GM18519 (cell line): Measurements from ENCODE around the gene HSPG2.
"Not testable (repeated sequence)": the region's sequence is repeated elsewhere in the genome, so short reads cannot be mapped to it uniquely, and the experiment has no call there.

ENCODE experiments used
- ATAC-seq: cut with Tn5 transposase; IDR thresholded peaks from one replicate; pipeline ENCODE4 v1.9.1; 2021; ENCODE audit warnings: mild to moderate bottlenecking, moderate library complexity; ENCODE audit not compliant: unreplicated experiment, low FRiP score

HSPG2 gene

DNA sequence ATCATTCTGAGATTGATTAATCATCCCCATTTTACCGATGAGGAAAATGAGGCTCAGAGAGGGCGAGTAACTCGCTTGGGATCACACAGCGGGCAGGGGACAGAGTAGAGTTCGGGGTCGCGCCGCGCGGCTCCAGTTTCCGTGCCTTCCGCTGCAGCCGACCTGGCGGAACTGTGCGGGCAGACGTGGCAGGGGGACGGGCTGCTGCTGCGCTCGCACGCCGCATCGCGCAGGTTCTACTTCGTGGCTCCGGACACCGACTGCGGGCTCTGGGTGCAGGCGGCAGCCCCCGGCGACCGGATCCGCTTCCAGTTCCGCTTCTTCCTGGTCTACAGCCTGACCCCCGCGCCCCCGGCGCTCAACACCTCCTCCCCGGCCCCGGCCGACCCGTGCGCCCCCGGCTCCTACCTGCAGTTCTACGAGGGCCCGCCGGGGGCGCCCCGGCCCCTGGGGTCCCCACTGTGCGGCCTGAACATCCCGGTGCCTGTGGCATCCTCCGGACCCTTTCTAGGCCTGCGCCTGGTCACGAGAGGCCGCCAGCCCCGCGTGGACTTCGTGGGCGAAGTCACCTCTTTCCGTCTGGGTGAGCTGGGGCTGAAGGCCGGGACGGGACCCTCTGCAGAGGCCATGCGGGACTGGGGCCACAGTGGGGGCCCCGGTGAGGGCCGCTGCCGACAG, 122.7 kb downstream of the HSPG2 start:
- no peak for ATAC-seq

DNA sequence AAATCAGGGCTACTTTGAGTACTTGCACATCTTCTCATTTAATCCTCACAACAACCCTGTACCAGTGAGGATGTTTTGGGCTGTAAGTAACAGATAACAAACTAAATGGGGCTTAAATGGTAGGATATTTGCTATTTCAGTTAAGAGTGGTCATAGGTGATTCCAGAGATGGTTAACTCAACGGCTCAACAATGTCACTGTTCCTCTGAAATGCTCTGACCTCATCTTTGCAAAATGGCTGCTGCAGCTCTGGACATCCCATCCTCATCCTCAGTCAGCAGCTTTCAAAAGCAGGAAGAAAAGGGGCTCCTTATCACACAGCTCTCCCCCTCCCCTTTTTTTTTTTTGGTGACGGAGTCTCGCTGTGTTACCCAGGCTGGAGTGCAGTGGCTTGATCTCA, 123.6 kb downstream of the HSPG2 start:
- no peak for ATAC-seq

DNA sequence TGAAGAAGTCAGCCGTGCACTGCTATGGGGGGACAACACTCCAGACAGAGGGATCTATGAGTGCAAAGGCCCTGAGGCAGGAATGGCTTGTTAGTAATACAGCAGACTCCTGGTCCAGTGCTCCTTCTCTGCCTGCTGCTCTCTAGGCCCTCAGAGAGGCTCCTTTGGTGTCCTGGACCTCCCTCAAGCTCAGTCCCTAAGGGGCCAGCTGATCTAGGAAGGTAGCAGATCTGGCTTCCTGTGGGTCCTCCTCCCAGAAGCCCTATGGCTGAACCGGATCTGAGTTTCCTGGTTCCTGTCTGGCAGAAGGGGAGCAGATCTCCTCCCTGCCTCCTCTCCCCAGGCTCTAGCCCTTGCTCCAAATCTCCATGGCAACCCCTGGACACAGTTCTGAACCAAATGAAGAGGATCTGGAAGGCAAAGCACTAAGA, 125.2 kb downstream of the HSPG2 start, which contains the start of gene LDLRAD2:
TSS of gene LDLRAD2 (plus strand) at position 391 of the 431 bp plus-strand sequence. CDS start 187 bp downstream, outside the sequence.
- no peak for ATAC-seq

DNA sequence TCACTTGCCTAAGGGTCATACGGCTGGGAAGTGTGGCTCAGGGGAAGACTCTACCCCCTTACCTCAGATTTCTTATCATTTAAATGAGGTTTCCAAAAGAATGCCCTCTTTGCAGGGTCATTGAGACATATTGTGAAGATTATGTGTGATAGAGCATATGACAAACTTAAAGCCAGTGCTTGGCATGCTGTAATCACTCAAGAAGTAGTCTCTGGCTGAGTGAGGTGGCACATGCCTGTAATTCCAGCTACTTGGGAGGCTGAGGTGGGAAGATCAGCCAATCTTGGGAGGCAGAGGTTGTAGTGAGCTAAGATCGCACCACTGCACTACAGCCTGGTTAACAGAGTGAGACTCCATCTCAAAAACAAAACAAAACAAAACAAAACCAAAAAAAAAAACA, 132.6 kb downstream of the HSPG2 start:
- no peak for ATAC-seq

DNA sequence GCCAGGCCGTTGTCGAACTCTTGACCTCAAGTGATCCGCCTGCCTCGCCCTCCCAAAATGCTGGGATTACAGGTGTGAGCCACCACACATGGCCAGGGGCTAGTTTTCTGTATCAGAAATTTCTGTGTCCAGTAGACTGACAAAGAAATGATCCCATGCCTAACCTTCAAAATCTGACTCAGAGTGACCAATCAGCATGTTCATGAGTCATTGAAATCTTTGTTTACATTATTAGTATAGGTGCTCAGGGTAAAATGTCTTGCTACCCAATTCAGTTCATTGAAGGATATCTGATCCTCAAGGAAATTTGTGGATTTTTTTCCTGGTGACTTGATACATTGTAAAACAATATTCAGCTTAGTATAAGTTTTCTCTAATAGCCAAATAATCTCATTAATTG, 136.0 kb downstream of the HSPG2 start:
- no peak for ATAC-seq

DNA sequence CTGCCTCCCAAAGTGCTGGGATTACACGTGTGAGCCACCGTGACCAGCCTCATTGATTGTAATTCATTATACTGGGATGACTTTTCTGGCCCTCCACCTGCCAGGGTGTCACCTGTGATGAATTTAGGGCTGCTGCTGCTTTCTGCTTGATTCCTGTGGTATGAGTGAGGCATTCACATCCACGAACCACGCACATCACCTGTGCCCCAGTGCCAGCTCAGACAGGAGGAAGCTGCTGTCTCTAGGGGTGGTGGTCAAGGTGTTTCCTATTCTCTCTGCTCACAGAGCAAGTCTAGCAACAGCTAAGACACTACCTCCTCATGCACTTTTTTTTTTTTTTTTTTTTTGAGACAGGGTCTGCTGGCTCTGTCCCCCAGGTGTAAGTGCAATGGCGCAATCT, 137.4 kb downstream of the HSPG2 start:
- no peak for ATAC-seq

DNA sequence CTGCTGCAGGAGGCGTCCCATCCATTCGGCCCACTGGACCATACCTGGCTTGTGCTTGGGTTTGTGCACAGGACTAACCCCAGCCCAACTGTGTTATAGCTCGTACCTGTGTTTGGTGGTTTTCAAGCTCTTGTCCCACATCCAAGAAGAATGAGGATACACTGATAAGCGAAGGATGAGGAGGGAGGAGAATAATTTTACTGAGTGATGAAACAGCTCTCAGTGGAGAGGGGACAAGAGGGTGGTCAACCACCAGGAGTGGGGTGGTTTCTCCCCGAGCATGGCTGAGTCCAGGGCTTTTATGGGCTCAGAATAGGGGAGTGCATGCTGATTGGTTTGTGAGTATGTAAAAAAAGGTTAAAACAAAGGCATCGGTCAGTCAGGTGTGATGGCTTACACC, 142.0 kb downstream of the HSPG2 start:
- ATAC-seq: no peak

DNA sequence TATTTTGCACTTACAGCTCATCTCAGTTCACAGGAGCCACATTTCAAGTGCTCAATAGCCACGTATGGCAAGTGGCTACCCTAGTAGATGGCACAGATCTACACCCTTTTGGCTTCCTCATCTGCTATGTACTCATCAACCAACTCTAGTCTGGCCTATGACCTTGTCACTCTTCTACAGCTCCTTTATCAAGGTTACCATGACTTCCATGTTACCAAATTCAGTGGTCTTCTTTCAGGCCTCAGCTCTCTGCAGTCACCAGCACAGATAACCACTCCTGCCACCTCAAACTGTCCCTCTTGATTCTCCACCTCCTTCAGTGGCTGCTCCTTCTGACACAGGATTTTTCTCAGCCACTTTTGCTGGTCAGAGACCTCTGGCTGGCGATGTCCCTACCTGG, 142.5 kb downstream of the HSPG2 start:
- no peak for ATAC-seq

DNA sequence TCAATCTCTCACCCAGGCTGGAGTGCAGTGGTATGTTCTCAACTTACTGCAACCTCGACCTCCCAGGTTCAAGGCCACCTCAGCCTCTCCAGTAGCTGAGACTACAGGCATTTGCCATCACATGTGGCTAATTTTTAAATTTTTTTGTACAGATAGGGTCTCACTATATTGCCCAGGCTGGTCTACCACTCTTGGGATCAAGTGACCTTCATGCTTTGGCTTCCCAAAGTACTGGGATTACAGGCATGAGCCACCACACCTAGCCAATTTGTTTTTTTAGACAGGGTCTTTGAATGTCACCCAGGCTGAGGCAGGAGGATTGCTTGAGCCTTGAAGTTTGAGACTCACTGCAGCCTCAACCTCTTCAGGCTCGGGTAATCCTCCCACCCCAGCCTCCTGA, 144.0 kb downstream of the HSPG2 start:
- no peak for ATAC-seq

DNA sequence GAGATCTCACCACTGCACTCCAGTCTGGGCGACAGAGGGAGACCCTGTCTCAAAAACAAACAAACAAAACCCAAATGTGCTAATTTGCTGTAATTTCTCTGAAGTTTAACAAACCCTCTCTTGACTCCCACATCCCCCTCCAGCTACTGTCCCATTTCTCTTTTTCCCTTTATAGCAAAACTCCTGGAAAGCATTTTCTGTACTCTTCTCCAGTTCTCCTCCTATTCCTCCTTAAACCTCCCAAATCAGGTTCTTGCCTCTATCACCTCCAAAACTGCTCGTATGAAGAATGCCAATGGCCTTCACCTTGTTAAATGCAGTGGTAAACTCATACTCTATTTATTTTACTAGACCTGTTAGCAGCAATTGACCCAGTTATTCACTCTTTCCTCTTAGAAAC, 150.5 kb downstream of the HSPG2 start:
- no peak for ATAC-seq

DNA sequence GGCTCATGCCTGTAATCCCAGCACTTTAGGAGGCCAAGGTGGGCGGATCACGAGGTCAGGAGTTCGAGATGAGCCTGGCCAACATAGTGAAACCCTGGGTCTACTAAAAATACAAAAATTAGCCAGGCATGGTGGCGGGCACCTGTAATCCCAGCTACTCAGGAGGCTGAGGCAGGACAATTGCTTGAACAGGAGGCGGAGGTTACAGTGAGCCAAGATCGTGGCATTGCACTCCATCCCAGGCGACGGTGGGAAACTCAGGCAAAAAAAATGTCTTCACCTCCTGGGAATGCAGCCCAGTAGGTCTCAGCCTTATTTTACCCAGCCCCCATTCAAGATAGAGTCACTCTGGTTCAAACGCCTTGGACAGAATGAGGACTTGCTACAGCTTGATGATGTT, 151.3 kb downstream of the HSPG2 start:
- not testable (repeated sequence) for ATAC-seq

DNA sequence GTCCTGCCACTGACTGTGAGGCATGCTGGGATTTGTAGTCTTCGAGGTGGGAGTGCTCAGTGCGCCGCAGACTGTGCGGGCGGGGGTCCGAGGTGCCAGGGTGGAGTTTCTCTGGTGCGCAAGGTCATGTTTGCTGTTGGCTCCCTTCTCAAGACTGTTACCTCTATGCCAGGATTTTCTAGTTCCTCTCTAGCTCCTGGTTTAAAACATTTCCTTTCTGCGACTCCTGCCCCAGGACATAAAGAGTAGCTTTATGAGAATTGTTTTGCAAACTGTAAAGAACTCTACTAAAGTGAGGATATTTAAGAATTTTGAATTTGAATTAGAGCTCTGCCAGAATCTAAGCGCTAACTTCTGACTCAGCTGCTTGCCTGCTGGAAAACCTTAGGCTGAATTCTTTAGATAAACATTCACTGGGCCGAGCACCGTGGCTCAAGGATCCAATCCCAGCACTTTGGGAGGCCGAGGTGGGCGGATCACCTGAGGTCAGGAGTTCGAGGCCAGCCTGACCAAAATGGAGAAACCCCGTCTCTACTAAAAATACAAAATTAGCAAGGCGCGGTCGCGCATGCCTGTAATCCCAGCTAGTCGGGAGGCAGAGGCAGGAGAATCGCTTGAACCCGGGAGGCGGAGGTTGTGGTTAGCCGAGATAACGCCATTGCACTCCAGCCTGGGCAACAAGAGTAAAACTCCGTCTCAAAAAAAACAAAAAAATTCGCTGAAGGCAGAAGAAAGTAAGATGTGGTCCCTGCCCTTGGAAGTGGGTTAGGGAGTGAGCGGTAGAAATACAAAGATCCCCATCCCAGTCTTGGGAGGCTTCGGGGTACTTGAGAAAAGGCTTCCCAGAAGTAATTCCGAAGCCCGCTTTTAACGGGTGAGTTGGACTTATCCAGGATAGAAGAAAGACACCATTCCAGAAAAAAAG, 153.2 kb downstream of the HSPG2 start:
- no peak for ATAC-seq

DNA sequence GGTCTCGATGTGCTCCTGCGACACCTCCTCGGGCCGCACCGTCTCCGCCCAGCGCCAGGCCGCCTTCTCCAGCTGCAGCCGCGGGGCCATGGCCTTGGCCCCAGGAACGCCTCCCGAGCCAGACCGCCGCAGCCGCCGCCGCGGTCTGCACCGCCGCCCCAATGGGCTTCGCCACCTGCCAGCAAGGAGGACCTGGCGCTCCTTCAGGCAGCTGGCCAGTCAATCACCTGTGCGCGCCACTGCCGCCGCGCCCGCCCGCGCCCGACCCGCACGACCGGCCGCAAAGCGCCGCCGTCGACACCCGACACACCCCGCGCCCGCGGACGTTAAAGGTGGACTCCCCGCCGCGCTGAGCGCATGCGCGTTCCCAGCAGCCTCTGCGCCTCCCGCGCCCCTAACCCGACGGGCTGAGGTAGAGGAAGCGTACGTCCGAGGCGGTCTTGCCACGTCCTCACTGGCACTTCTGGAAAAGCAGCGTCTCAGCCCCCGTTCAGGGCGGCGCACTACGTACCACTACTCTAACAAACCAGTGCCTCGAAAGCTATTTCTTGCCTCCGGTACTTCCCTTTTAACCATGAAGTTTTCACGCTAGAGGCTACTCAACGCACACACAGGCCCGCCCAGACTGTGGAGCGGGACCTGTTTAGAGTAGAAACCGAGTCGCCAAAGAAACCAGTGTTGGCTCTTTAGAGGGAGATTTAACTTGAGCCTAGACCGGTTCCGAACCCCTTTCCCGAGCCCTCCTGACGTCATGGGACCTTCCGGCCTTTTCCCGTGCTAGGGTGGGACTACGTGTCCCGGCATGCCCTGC, 154.0 kb downstream of the HSPG2 start, which contains the start of gene USP48:
TSS of gene USP48 (minus strand) at position 282 of the 811 bp plus-strand sequence. CDS start at position 90, 192 bp downstream.
- ATAC-seq: peak; percentile 44

DNA sequence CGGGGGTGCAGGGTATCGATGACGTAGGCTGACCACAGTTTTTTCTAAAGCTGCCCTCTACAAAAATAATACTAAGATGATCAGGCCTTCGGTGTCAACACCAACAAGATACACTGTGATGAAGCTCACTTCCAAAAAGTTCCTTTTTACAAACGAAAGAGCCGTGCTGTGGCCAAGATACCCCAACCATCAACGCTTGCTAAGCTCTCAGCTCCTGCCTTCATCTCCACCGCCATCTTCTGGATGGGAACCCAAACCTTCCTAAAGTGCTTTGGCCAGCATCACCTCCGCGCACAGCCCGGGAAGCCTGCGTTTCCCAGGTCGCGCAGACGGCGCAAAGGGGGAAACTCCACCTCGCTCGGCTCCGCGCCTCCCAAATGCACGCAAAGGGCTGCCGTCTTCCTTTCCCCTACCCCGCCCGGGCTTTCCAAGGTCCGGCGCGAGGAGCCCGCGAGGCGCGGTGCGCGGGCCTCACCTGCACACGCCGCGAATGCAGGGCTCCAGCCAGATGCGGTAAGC, 154.7 kb downstream of the HSPG2 start:
- ATAC-seq: peak; percentile 15

DNA sequence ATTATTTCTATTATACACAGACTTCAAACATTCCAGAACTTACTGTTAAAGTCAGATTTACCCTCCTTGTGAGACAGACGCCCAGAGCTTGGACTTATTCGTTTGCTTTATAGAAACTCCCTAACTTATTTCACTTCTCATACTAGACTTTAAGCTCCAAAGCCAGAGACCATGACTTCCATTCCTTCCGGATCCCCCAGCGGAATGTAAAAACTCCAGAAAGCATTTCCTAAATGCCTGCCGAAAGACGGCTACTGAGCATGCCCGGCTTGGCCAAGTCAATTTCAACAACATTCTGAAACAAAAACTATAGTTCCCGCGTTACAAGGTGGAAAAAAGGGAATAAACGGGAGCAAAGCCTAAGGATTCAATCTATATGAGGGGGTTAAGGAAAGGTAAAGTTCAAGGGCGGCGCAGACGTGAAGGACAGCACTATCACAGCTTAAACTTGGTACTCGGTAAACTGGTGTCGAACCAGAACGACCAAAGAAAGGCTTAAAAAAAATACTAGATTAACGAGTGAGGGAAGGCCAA, 155.2 kb downstream of the HSPG2 start:
- no peak for ATAC-seq

DNA sequence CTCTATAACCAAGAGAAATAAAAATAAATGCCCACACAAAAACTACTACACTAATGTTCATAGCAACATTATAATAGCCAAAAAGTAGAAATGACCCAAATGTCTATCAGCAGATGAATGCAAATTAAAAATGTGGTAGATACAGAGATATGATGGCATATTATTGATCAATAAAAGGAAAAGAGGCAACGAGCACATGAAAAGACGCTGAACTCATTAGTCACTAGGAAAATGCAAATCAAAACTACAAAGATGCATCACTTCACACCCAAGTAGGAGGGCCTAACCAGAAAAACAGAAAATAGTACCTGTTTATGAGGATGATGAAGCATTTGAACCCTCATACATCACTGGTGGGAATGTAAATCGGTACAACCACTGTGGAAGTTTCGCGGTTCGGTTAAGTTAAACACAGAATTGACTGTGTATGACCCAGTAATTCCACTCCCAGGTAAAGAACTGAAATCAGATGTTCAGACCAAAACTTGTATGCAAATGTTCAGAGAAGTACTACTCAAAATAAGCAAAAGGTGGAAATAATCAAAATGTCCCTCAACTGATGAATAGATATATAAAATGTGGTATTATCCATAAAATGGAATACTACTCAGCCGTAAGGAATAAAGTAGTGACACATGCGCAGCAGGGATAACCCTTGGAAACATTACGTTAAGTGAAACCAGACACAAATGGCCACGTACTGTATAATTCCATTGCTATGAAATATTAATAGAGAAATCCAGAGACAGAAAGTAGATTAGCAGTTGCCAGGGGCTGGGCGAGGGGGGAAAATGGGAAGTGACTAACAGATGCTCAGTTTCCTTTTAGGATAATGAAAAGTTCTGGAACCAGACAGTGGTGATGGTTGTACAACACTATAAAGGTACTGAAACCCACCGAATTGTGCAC, 157.2 kb downstream of the HSPG2 start:
- ATAC-seq: no peak

DNA sequence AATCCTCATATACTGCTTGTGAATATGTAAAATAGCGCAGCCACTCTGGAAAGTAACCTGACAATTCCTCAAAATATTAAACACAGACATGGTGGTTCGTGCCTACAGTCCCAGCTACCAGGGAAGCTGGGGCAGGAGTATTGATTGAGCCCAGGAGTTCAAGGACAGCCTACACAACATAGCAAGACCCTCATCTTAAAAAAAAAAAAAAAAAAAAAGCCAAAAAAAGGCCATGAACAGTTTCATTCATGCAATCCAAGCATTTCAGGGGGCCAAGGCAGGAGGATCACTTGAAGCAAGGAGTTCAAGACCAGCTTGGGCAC, 158.7 kb downstream of the HSPG2 start:
- ATAC-seq: no peak

DNA sequence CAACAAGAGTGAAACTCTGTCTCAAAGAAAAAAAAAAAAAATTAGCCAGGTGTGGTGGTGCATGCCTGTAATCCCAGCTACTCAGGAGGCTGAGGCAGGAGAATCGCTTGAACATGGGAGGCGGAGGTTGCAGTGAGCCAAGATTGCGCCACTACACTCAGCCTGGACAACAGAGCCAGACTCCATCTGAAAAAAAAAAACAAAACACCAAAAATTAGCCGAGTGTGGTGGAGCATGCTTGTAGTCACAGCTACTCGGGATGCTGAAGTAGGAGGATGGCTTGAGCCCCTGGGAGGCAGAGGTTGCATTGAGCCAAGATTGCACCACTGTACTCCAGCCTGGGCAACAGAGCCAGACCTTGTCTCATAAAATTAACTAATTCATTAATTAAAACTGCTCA, 160.2 kb downstream of the HSPG2 start:
- ATAC-seq: not testable (repeated sequence)

DNA sequence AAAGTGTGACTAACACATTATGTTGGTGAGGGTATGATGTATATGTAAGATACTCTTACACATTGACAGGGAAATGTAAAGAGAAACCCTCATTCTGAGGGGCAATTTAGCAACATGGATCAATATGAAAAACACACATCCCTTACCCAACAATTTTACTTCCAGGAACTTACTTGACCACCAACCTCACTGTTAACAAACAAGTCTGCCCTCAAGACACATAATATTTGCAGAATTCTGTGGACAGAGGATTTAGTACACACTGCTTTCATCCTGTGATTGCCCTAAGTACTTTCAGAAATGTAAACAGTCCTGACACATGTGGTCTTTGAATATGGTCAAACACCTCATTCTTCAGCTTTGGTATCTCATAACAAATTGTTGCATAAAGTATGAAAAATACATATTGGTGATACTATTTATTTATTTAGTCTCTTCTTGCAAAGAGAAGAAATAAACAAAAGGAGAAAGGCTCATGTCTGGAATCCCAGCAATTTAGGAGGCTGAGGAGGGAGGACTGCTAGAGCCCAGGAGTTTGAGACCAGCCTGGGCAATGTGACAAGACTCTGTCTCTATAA, 161.0 kb downstream of the HSPG2 start:
- ATAC-seq: no peak
